ENCODE data around the gene ACTR10. TPM values are rescaled to one million over a fixed set of nuclear protein-coding genes. Genes with fewer than 3 reads are reported as not detected.
A peak's percentile ranks its signal among the peaks of the same experiment; 100 is the strongest.
"Not testable (repeated sequence)": the region's sequence is repeated elsewhere in the genome, so short reads cannot be mapped to it uniquely, and the experiment has no call there.

The ACTR10 gene
- total RNA-seq, 2 donors from 2014 or later, result 33.4 to 37.0 TPM

- peak; percentile 94 for ATAC-seq (replicated peaks)
- Mint-ChIP-seq H3K4me1 (peaks cover 29% of the 10 kb centered on the region), H3K27ac (peak within 1 kb of the TSS; percentile 98), H3K4me3 (peak within 1 kb of the TSS; percentile 96), H3K9me3 (no peaks in the 10 kb centered on the region), H3K27me3 (no peaks in the 10 kb centered on the region), H3K36me3 (ENCODE audit: low read depth) (peaks cover 47% of the 10 kb centered on the region)
Observed at GRCh38 chr14:58244556-58245387, 44.8 kb downstream of the ACTR10 start, which contains the start of gene PSMA3. Gene PSMA3 (plus strand): TSS chr14:58244843. CDS start chr14:58244921, 78 bp downstream.

GRCh38 chr14:58245562-58245961 is 45.6 kb downstream of the ACTR10 start:
- H3K36me3 Mint-ChIP-seq (ENCODE audit: low read depth), result peaks cover 55% of the 10 kb centered on the region
- H3K4me3 Mint-ChIP-seq, result peak overlapping the region; percentile 96
- H3K27me3 Mint-ChIP-seq, result no peaks in the 10 kb centered on the region
- ATAC-seq (replicated peaks), result no peak
- H3K27ac Mint-ChIP-seq, result peak overlapping the region; percentile 98
- H3K4me1 Mint-ChIP-seq, result peaks cover 31% of the 10 kb centered on the region
- no peaks in the 10 kb centered on the region for H3K9me3 Mint-ChIP-seq

- Mint-ChIP-seq H3K27ac (no peak overlapping the region), H3K4me1 (peaks cover 27% of the 10 kb centered on the region), H3K27me3 (no peaks in the 10 kb centered on the region), H3K9me3 (no peaks in the 10 kb centered on the region), H3K36me3 (ENCODE audit: low read depth) (peaks cover 88% of the 10 kb centered on the region), H3K4me3 (no peak overlapping the region)
- no peak for ATAC-seq (replicated peaks)
Observed at GRCh38 chr14:58249611-58250010, 49.7 kb downstream of the ACTR10 start.

- Mint-ChIP-seq H3K27ac (no peak overlapping the region), H3K4me3 (no peak overlapping the region), H3K4me1 (no peaks in the 10 kb centered on the region), H3K27me3 (no peaks in the 10 kb centered on the region), H3K36me3 (ENCODE audit: low read depth) (peaks cover 100% of the 10 kb centered on the region), H3K9me3 (no peaks in the 10 kb centered on the region)
- no peak for ATAC-seq (replicated peaks)
Observed at GRCh38 chr14:58258156-58258555, 58.2 kb downstream of the ACTR10 start.

GRCh38 chr14:58262005-58262404 is 62.1 kb downstream of the ACTR10 start:
- H3K27ac Mint-ChIP-seq; H3K4me1 Mint-ChIP-seq; H3K9me3 Mint-ChIP-seq; H3K27me3 Mint-ChIP-seq; H3K4me3 Mint-ChIP-seq; ATAC-seq (replicated peaks): not testable (repeated sequence)
- H3K36me3 Mint-ChIP-seq (ENCODE audit: low read depth), result peaks cover 100% of the 10 kb centered on the region

GRCh38 chr14:58265401-58265800 is 65.5 kb downstream of the ACTR10 start:
- Mint-ChIP-seq H3K9me3 (no peaks in the 10 kb centered on the region), H3K27me3 (no peaks in the 10 kb centered on the region), H3K36me3 (ENCODE audit: low read depth) (peaks cover 100% of the 10 kb centered on the region), H3K4me3 (no peak overlapping the region), H3K27ac (peak overlapping the region; percentile 30), H3K4me1 (peaks cover 9% of the 10 kb centered on the region)
- no peak for ATAC-seq (replicated peaks)

- Mint-ChIP-seq H3K36me3 (ENCODE audit: low read depth) (peaks cover 100% of the 10 kb centered on the region), H3K4me1 (peaks cover 27% of the 10 kb centered on the region), H3K4me3 (no peak overlapping the region), H3K9me3 (no peaks in the 10 kb centered on the region), H3K27me3 (no peaks in the 10 kb centered on the region), H3K27ac (peak overlapping the region; percentile 77)
- ATAC-seq (replicated peaks), result peak; percentile 73
Observed at GRCh38 chr14:58270628-58271027, 70.7 kb downstream of the ACTR10 start.

GRCh38 chr14:58272588-58273372 is 72.8 kb downstream of the ACTR10 start:
- Mint-ChIP-seq H3K36me3 (ENCODE audit: low read depth) (peaks cover 100% of the 10 kb centered on the region), H3K27ac (no peak overlapping the region), H3K9me3 (no peaks in the 10 kb centered on the region), H3K4me3 (no peak overlapping the region), H3K4me1 (peaks cover 30% of the 10 kb centered on the region), H3K27me3 (no peaks in the 10 kb centered on the region)
- ATAC-seq (replicated peaks), result no peak

GRCh38 chr14:58274881-58275280 is 74.9 kb downstream of the ACTR10 start:
- Mint-ChIP-seq H3K27ac (peak overlapping the region; percentile 94), H3K4me1 (peaks cover 30% of the 10 kb centered on the region), H3K4me3 (peak overlapping the region; percentile 70), H3K9me3 (no peaks in the 10 kb centered on the region), H3K27me3 (no peaks in the 10 kb centered on the region), H3K36me3 (ENCODE audit: low read depth) (peaks cover 100% of the 10 kb centered on the region)
- ATAC-seq (replicated peaks), result peak; percentile 23

GRCh38 chr14:58275527-58276190 is 75.7 kb downstream of the ACTR10 start:
- peak; percentile 48 for ATAC-seq (replicated peaks)
- Mint-ChIP-seq H3K4me1 (peaks cover 28% of the 10 kb centered on the region), H3K27ac (peak overlapping the region; percentile 94)

GRCh38 chr14:58276208-58276607 is 76.3 kb downstream of the ACTR10 start:
- peaks cover 100% of the 10 kb centered on the region for H3K36me3 Mint-ChIP-seq (ENCODE audit: low read depth)
- peak; percentile 69 for ATAC-seq (replicated peaks)
- no peaks in the 10 kb centered on the region for H3K27me3 Mint-ChIP-seq
- peak overlapping the region; percentile 70 for H3K4me3 Mint-ChIP-seq
- H3K27ac Mint-ChIP-seq, result peak overlapping the region; percentile 94
- H3K4me1 Mint-ChIP-seq, result peaks cover 31% of the 10 kb centered on the region
- no peaks in the 10 kb centered on the region for H3K9me3 Mint-ChIP-seq

More at GRCh38 chr14:58275527-58276190, 75.7 kb downstream of the ACTR10 start:
- Mint-ChIP-seq H3K9me3 (no peaks in the 10 kb centered on the region), H3K36me3 (ENCODE audit: low read depth) (peaks cover 100% of the 10 kb centered on the region), H3K4me3 (peak overlapping the region; percentile 70), H3K27me3 (no peaks in the 10 kb centered on the region)

GRCh38 chr14:58278177-58278576 is 78.2 kb downstream of the ACTR10 start:
- Mint-ChIP-seq H3K4me1 (peaks cover 44% of the 10 kb centered on the region), H3K9me3 (no peaks in the 10 kb centered on the region), H3K27me3 (no peaks in the 10 kb centered on the region), H3K27ac (peak overlapping the region; percentile 17), H3K4me3 (no peak overlapping the region), H3K36me3 (ENCODE audit: low read depth) (peaks cover 100% of the 10 kb centered on the region)
- no peak for ATAC-seq (replicated peaks)

- Mint-ChIP-seq H3K4me3 (peak overlapping the region; percentile 71), H3K27ac (peak overlapping the region; percentile 93), H3K4me1 (peaks cover 37% of the 10 kb centered on the region), H3K9me3 (no peaks in the 10 kb centered on the region), H3K36me3 (ENCODE audit: low read depth) (peaks cover 99% of the 10 kb centered on the region), H3K27me3 (no peaks in the 10 kb centered on the region)
- peak; percentile 89 for ATAC-seq (replicated peaks)
Observed at GRCh38 chr14:58280954-58281787, 81.2 kb downstream of the ACTR10 start.

Data from activated T-helper 17 cell treated with anti-CD3 and anti-CD28 coated beads, Interleukin-2, amount 50 U/mL, for 72 hours (primary cell).